HepG2 (cell line): ENCODE measurements around the gene FOLR3. TPM values are rescaled to one million over a fixed set of nuclear protein-coding genes. Genes with fewer than 3 reads are reported as not detected.
A peak's percentile ranks its signal among the peaks of the same experiment; 100 is the strongest.

Experiments
- CCAR2 ChIP-seq: fragments of 200-400 bp; formaldehyde crosslinking; optimal IDR thresholded peaks from 2 replicates; pipeline ENCODE3; 2018; ENCODE audit warnings: low read depth, mild to moderate bottlenecking, low read length, moderate library complexity
- DMAP1 ChIP-seq: IDR thresholded peaks from 2 replicates; pipeline ENCODE4 v1.6.1; 2016
- EP300 ChIP-seq, 3 experiments: sonication (generic) in 1 of 3; formaldehyde crosslinking in 1 of 3; IDR thresholded peaks; 2 replicates each; pipeline versions ENCODE4 v1.5.1 to v1.6.1; 2011 to 2020; ENCODE audit warnings: low read depth in 2 of 3, low read length in 2 of 3, borderline replicate concordance in 1 of 3, improper control_type of control experiment in 1 of 3, mild to moderate bottlenecking in 1 of 3, missing genetic modification reagents in 1 of 3, moderate library complexity in 1 of 3
- GATAD2A ChIP-seq: IDR thresholded peaks from 2 replicates; pipeline ENCODE4 v1.6.1; 2016
- KAT8 ChIP-seq: IDR thresholded peaks from 2 replicates; pipeline ENCODE4 v1.6.1; 2016; ENCODE audit warnings: missing genetic modification reagents, missing compliant biosample characterization
- KLF16 ChIP-seq, 2 experiments: sonication (generic) in 1 of 2; formaldehyde crosslinking in 1 of 2; IDR thresholded peaks; 2 replicates each; pipeline versions ENCODE4 v1.6.1 to v1.8.0; 2016 to 2023; ENCODE audit warnings: missing genetic modification reagents in 2 of 2, missing compliant biosample characterization in 1 of 2
- KLF9 ChIP-seq: IDR thresholded peaks from 2 replicates; pipeline ENCODE4 v1.6.1; 2016; ENCODE audit warnings: low read depth
- LCORL ChIP-seq, 2 experiments: fragments of 450-650 bp in 1 of 2; sonication (generic) in 1 of 2; formaldehyde crosslinking in 1 of 2; IDR thresholded peaks; 2 replicates each; pipeline versions ENCODE4 v1.5.0 to v1.6.1; 2017 to 2020; ENCODE audit warnings: antibody characterized with exemption in 1 of 2, missing genetic modification reagents in 1 of 2
- MED8 ChIP-seq: sonication (generic); formaldehyde crosslinking; IDR thresholded peaks from 2 replicates; pipeline ENCODE4 v1.8.1; 2023; ENCODE audit warnings: mild to moderate bottlenecking, missing genetic modification reagents; ENCODE audit not compliant: insufficient replicate concordance
- MYNN ChIP-seq: sonication (generic); formaldehyde crosslinking; IDR thresholded peaks from 2 replicates; pipeline ENCODE4 v1.4.0; 2020; ENCODE audit warnings: mild to moderate bottlenecking, low read depth, missing genetic modification reagents
- NR2F1 ChIP-seq, 2 experiments: fragments of 450-650 bp in 1 of 2; formaldehyde crosslinking in 1 of 2; IDR thresholded peaks; 2 replicates each; pipeline versions ENCODE4 v1.5.0 to v1.6.1; 2016 to 2020; ENCODE audit warnings: mild to moderate bottlenecking in 1 of 2, missing compliant biosample characterization in 1 of 2, missing genetic modification reagents in 1 of 2, moderate library complexity in 1 of 2
- PHF8 ChIP-seq: sonication (generic); formaldehyde crosslinking; IDR thresholded peaks from 2 replicates; pipeline ENCODE4 v1.5.0; 2020; ENCODE audit warnings: missing genetic modification reagents
- POGZ ChIP-seq: sonication (generic); formaldehyde crosslinking; IDR thresholded peaks from 2 replicates; pipeline ENCODE4 v1.4.0; 2020; ENCODE audit warnings: mild to moderate bottlenecking, missing genetic modification reagents
- RAD21 ChIP-seq: fragments of 450-650 bp; formaldehyde crosslinking; IDR thresholded peaks from 2 replicates; pipeline ENCODE4 v1.5.0; 2020; ENCODE audit warnings: mild to moderate bottlenecking
- RXRB ChIP-seq: IDR thresholded peaks from 2 replicates; pipeline ENCODE4 v1.6.1; 2016; ENCODE audit warnings: borderline replicate concordance, missing genetic modification reagents, missing compliant biosample characterization
- SIN3A ChIP-seq: IDR thresholded peaks from 2 replicates; pipeline ENCODE4 v1.6.1; 2011; ENCODE audit warnings: low read depth, mild to moderate bottlenecking, control low read depth, low read length, borderline replicate concordance
- SIN3B ChIP-seq: fragments of 150-350 bp; IDR thresholded peaks from 2 replicates; pipeline ENCODE4 v1.6.1; 2014; ENCODE audit warnings: low read length
- SNAPC2 ChIP-seq: sonication (generic); formaldehyde crosslinking; IDR thresholded peaks from 2 replicates; pipeline ENCODE4 v1.8.1; 2022; ENCODE audit warnings: mild to moderate bottlenecking, missing genetic modification reagents
- SP1 ChIP-seq, 2 experiments: fragments of 450-650 bp in 1 of 2; sonication (generic) in 1 of 2; formaldehyde crosslinking in 1 of 2; IDR thresholded peaks; 2 replicates each; pipeline versions ENCODE4 v1.4.0 to v1.6.1; 2016 to 2020; ENCODE audit warnings: missing genetic modification reagents in 1 of 2
- TCF7 ChIP-seq: sonication (generic); IDR thresholded peaks from 2 replicates; pipeline ENCODE4 v1.6.1; 2016; ENCODE audit warnings: antibody characterized with exemption, low read depth
- TEAD2 ChIP-seq: sonication (generic); formaldehyde crosslinking; IDR thresholded peaks from 2 replicates; pipeline ENCODE4 v1.9.0; 2021; ENCODE audit warnings: missing genetic modification reagents
- TEAD3 ChIP-seq: optimal IDR thresholded peaks from 2 replicates; pipeline ENCODE3; 2016; ENCODE audit warnings: borderline replicate concordance
- WIZ ChIP-seq: sonication (generic); formaldehyde crosslinking; IDR thresholded peaks from 2 replicates; pipeline ENCODE4 v1.5.1; 2020; ENCODE audit warnings: mild to moderate bottlenecking, missing genetic modification reagents
- YEATS2 ChIP-seq: sonication (generic); formaldehyde crosslinking; IDR thresholded peaks from 2 replicates; pipeline ENCODE4 v1.4.0; 2020; ENCODE audit warnings: missing genetic modification reagents, borderline replicate concordance
- ZFP41 ChIP-seq: sonication (generic); formaldehyde crosslinking; IDR thresholded peaks from 2 replicates; pipeline ENCODE4 v1.4.0; 2020; ENCODE audit warnings: mild to moderate bottlenecking, missing genetic modification reagents, borderline replicate concordance
- ZKSCAN8 ChIP-seq: IDR thresholded peaks from 2 replicates; pipeline ENCODE4 v1.6.1; 2016; ENCODE audit warnings: borderline replicate concordance, missing genetic modification reagents, missing compliant biosample characterization
- ZNF329 ChIP-seq: sonication (generic); formaldehyde crosslinking; IDR thresholded peaks from 2 replicates; pipeline ENCODE4 v1.9.0; 2021; ENCODE audit warnings: low read depth, mild to moderate bottlenecking, missing genetic modification reagents
- ZNF564 ChIP-seq: sonication (generic); formaldehyde crosslinking; IDR thresholded peaks from 2 replicates; pipeline ENCODE4 v1.8.1; 2023; ENCODE audit warnings: mild to moderate bottlenecking, missing genetic modification reagents
- ZNF788 ChIP-seq: sonication (generic); formaldehyde crosslinking; IDR thresholded peaks from 2 replicates; pipeline ENCODE4 v1.5.0; 2020; ENCODE audit warnings: mild to moderate bottlenecking, missing genetic modification reagents, borderline replicate concordance
- polyA plus RNA-seq, 8 experiments: library from polyadenylated mRNA; depleted of rRNA in 3 of 8; stranded (reverse) in 7 of 8; unstranded in 1 of 8; fragments of >200 nt; fragmentation: Illumina TruSeq in 4 of 8; extraction: Trizol in 4 of 8; gene quantifications; 2 replicates each; pipeline versions ENCODE4 v1.2.1 to v1.2.3, GENCODE V29; 2011 to 2016; ENCODE audit warnings: low read depth in 4 of 8, missing spikeins in 1 of 8, mixed read lengths in 1 of 8; ENCODE audit not compliant: insufficient read depth in 1 of 8
- total RNA-seq, 5 experiments: library from RNA; depleted of rRNA; stranded (reverse); fragments of >200 nt; fragmentation: Illumina TruSeq; extraction: Trizol; gene quantifications; 2 replicates each; pipeline ENCODE4 v1.2.3, GENCODE V29; 2016; ENCODE audit warnings: low read depth in 1 of 5

Gene FOLR3
- total and polyA plus RNA-seq, 2 of the 13 experiments (the other 11 are each of a cell fraction or from before 2014, with no cell fraction given): not detected

DNA sequence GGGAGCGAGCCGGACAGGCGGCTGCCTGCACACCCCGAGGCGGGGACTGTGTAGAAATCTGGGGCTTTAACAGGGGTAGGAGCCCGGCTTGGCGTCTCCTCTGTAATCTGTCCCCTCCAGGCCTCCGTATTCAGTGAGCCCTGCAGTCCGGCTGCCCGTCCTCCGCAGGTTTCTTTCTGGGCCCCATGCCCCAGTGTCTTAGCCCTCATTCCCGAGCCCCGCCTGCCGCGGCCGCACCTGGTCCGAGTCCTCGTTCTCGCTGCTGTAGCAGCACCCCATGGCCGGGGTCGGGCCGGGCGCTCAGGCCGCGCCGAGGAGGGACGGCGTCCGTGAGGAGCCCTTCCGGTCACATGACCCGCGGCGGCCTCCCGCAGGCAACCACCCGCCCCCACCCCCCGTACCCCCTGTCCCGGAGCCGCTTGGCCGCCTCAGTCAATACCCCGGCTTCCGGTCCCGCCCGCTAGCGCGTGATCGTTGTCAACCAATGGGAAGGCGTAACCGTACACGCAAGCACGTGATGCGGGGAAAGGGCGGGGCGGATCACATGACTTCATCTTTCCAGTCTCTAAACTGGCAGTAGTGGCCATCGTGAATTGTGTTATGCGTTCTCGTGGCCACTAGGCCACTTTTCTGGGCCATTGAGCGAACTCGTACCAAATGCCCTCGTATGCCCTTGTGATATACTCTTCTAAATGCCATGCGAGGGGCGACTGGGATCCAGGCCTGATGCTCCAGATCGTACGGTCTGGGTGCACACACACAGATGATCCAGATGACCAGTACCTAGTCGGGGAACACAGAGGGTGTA, 32.4 kb upstream of the FOLR3 start, which contains the start of gene LAMTOR1 (continued):
- TF ChIP-seq YEATS2 (CRISPR knock-in tag) (peak; percentile 92), KLF16 (CRISPR knock-in tag; IDR thresholded peaks at IDR 0.05) (0 out of 4 replicates have a peak, but pooled peaks of 1 of the 2 experiments have one; percentile 16), ZNF329 (peak; percentile 60; the same call in 1 of the 2 replicates), LCORL (IDR thresholded peaks at IDR 0.05) (no peak), LCORL (CRISPR knock-in tag; IDR thresholded peaks at IDR 0.05) (peak; percentile 80; the same call in 1 of the 2 replicates), MED8 (CRISPR knock-in tag) (peak; percentile 53), ZKSCAN8 (CRISPR knock-in tag) (peak; percentile 48; the same call in 1 of the 2 replicates), PHF8 (peak; percentile 97), SNAPC2 (CRISPR knock-in tag) (no peak), TEAD3 (CRISPR knock-in tag) (peak; percentile 35), EP300 (IDR thresholded peaks at IDR 0.05; ENCODE audit: low read depth in 2 of 2, low read length in 2 of 2) (no peak), EP300 (CRISPR knock-in tag; IDR thresholded peaks at IDR 0.05; ENCODE audit: borderline replicate concordance) (peak; percentile 38), POGZ (CRISPR knock-in tag) (peak; percentile 96), ZNF788 (peak; percentile 58; the same call in 1 of the 2 replicates), TCF7 (no peak), RAD21 (CRISPR knock-in tag) (peak; percentile 39; the same call in 1 of the 2 replicates), WIZ (no peak), DMAP1 (CRISPR knock-in tag) (peak; percentile 89), RXRB (peak; percentile 23; the same call in 1 of the 2 replicates), SIN3A (peak; percentile 77; the same call in 1 of the 2 replicates), TEAD2 (peak; percentile 19; the same call in 1 of the 2 replicates), NR2F1 (CRISPR knock-in tag; IDR thresholded peaks at IDR 0.05) (no peak), GATAD2A (CRISPR knock-in tag) (no peak), MYNN (peak; percentile 15; the same call in 1 of the 2 replicates), KLF9 (CRISPR knock-in tag) (no peak), SP1 (IDR thresholded peaks at IDR 0.05) (no peak), SP1 (CRISPR knock-in tag; IDR thresholded peaks at IDR 0.05) (peak; percentile 72), ZFP41 (peak; percentile 39; the same call in 1 of the 2 replicates), SIN3B (no peak), CCAR2 (no peak), ZNF564 (CRISPR knock-in tag) (0 out of 2 replicates have a peak, but pooled peaks have one; percentile 39), KAT8 (CRISPR knock-in tag) (peak; percentile 96)
